ENCODE results near the gene WDR38. TPM values are rescaled to one million over a fixed set of nuclear protein-coding genes. Genes with fewer than 3 reads are reported as not detected.

WDR38 gene, protein sequence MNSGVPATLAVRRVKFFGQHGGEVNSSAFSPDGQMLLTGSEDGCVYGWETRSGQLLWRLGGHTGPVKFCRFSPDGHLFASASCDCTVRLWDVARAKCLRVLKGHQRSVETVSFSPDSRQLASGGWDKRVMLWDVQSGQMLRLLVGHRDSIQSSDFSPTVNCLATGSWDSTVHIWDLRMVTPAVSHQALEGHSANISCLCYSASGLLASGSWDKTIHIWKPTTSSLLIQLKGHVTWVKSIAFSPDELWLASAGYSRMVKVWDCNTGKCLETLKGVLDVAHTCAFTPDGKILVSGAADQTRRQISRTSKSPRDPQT
- total RNA-seq (not detected), polyA plus RNA-seq (not detected)

DNA sequence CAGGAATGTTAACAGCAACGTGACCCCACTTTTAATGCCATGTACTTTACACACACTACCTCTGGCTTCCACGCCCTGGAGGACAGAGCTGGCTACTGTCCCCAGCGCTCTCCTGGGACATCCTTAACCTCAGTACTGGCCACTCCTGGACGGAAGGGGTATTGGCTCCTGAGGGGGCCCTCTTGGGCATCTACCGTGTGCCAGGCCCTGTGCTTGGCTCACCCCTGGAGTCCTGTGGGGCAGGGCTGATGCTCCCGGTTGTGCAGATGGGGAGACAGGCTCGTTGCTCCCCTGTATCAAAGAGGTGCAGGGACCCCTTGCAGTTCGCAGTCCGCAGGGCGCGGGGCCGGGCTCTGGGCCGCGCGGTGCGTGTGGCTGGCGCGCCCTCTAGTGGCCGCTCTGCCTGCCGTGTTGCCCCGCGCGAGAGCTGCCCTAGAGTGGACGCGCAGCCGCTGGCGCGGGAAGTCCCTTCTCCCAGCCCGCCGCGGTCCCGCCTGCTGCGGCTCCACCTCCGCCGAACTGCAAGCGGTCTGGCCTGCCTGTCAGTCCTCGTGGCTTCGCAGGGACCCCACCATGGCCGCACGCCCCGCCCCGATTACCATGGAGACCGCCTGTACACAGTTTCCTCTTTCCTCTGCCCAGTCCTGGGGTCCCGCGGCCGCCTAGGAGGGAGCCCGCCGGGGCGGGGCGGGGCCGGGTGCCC lies at the start of gene WDR38:
WDR38 (plus strand) TSS at position 632 of the 703 bp plus-strand sequence. CDS start 72 bp downstream, outside the sequence.
- H3K9me3 ChIP-seq, result no peaks in the 10 kb centered on the region
- 1 to 2% methylated on average over 51 of the region's 51 CpGs for WGBS, 2 donors
- H3K4me3 ChIP-seq, result peak within 1 kb of the TSS; percentile 28 to 55 (median 42)
- peak within 1 kb of the TSS; percentile 55 to 69 (median 58) for H3K27ac ChIP-seq
- no peak for TF ChIP-seq EP300 (IDR thresholded peaks at IDR 0.05)
- no peak for TF ChIP-seq POLR2A (IDR thresholded peaks at IDR 0.05)
- TF ChIP-seq, protein P1, sequence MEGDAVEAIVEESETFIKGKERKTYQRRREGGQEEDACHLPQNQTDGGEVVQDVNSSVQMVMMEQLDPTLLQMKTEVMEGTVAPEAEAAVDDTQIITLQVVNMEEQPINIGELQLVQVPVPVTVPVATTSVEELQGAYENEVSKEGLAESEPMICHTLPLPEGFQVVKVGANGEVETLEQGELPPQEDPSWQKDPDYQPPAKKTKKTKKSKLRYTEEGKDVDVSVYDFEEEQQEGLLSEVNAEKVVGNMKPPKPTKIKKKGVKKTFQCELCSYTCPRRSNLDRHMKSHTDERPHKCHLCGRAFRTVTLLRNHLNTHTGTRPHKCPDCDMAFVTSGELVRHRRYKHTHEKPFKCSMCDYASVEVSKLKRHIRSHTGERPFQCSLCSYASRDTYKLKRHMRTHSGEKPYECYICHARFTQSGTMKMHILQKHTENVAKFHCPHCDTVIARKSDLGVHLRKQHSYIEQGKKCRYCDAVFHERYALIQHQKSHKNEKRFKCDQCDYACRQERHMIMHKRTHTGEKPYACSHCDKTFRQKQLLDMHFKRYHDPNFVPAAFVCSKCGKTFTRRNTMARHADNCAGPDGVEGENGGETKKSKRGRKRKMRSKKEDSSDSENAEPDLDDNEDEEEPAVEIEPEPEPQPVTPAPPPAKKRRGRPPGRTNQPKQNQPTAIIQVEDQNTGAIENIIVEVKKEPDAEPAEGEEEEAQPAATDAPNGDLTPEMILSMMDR (IDR thresholded peaks at IDR 0.05), result peak; percentile 99 to 100 (median 100)
- peak in 1 of 4 donors; percentile 2 for TF ChIP-seq POLR2AphosphoS5 (IDR thresholded peaks at IDR 0.05)
- H3K4me1 ChIP-seq, result peaks cover 0 to 27% (median 20%) of the 10 kb centered on the region in 4 donors
- peaks cover 3 to 18% (median 10%) of the 10 kb centered on the region in 4 donors for H3K36me3 ChIP-seq
- intact Hi-C loops (cut with DNase I), result loop anchor here (1.0 to 10.0 kb wide), 2 partner anchors 79 to 238 kb away; no protein-coding TSS in a partner anchor
- H3K27me3 ChIP-seq, result no peaks in the 10 kb centered on the region
- DNase-seq, result peak; percentile 85

DNA sequence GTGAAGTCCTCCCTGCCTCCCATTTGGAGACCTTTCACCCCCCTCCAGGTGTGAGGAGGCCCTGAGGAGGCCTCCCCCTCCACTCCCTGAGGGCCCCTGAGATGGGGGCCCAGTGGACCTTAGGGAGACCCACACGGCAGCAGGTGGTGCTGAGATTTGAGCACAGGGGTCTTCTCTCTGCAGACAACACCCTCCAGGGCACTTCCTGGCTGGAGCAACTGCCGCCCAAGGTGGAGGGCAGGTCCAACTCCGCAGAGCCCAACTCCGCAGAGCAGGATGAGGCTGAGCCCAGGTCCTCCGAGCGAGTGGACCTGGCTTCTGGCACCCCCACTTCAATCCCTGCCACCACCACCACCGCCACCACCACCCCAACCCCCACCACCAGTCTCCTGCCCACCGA lies 49.3 kb upstream of the WDR38 start:
- peaks cover 0 to 16% (median 5%) of the 10 kb centered on the region in 4 donors for H3K4me1 ChIP-seq
- peaks cover 0 to 20% (median 7%) of the 10 kb centered on the region in 4 donors for H3K36me3 ChIP-seq
- no peak overlapping the region for H3K27ac ChIP-seq
- H3K4me3 ChIP-seq, result no peak overlapping the region
- TF ChIP-seq POLR2A (IDR thresholded peaks at IDR 0.05) (no peak), EP300 (IDR thresholded peaks at IDR 0.05) (no peak), POLR2AphosphoS5 (IDR thresholded peaks at IDR 0.05) (no peak)
- TF ChIP-seq, protein P1 (IDR thresholded peaks at IDR 0.05), result no peak
- intact Hi-C loops (cut with DNase I), result no loop called here
- 90 to 96% methylated on average over 8 of the region's 8 CpGs for WGBS, 2 donors
- DNase-seq, result no peak
- H3K9me3 ChIP-seq, result no peaks in the 10 kb centered on the region
- no peaks in the 10 kb centered on the region for H3K27me3 ChIP-seq

DNA sequence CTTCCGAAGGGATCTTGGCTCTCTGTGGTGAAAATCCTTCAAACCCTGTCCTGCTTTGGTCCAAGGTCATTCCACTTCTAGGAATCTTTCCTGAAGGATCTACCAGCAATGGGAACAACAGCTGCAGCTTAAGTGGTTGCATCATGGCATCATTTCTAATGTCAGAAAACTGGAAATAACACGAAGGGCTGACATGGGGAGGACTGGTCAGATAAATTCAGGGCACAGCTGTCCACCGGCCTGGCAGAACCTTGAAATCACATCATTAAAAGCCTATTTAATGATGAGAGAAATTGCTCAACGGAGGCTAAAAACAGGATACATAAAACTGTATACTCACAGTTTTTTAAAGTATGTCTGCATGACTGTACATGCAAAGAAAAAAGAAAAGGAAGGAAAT lies 48.1 kb upstream of the WDR38 start:
- DNase-seq, result no peak
- Histone ChIP-seq H3K9me3 (no peaks in the 10 kb centered on the region), H3K27ac (no peak overlapping the region), H3K4me1 (peaks cover 0 to 7% (median 2%) of the 10 kb centered on the region in 4 donors), H3K36me3 (peaks cover 0 to 26% (median 7%) of the 10 kb centered on the region in 4 donors), H3K4me3 (no peak overlapping the region), H3K27me3 (no peaks in the 10 kb centered on the region)
- 75 to 83% methylated on average over 4 of the region's 4 CpGs for WGBS, 2 donors
- intact Hi-C loops (cut with DNase I), result no loop called here
- TF ChIP-seq, protein P1 (IDR thresholded peaks at IDR 0.05), result no peak
- TF ChIP-seq EP300 (IDR thresholded peaks at IDR 0.05) (no peak), POLR2A (IDR thresholded peaks at IDR 0.05) (no peak), POLR2AphosphoS5 (IDR thresholded peaks at IDR 0.05) (no peak)

DNA sequence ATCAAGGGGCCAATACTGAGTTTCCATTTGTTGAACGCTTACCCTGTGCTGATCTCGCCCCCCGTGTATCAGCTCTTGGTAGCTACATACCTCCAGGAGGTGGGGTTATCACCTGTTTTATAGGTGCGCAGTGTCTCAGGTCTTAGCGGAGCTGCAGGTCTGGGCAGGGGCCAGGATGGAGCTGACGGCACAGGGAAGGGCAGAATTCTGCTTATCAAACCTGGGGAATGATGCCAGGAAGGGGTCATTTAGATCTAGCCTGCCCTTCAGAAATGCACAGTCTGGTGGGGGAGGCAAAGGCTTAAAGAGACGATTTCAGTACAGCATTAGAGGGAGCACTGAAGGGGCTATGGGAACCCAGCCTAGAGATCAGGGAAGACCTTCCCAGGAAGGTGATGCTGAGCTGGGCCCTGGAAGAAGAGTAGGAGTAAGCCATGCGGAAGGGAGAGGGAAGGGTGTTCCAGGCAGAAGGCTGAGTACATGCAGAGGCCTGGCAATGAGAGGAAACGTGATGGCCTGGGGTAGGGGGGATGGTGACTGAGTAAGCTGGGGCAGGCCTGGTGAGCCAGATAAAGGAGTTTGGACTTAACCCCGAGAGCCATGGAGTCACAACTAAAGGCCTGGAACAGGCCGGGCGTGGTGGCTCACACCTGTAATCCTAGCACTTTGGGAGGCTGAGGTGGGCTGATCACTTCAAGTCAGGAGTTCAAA lies 44.9 kb upstream of the WDR38 start:
- H3K4me3 ChIP-seq, result no peak overlapping the region
- H3K4me1 ChIP-seq, result peaks cover 0 to 33% (median 31%) of the 10 kb centered on the region in 4 donors
- WGBS, 2 donors, result 89 to 94% methylated on average over 12 of the region's 12 CpGs
- no peak overlapping the region for H3K27ac ChIP-seq
- no peaks in the 10 kb centered on the region for H3K9me3 ChIP-seq
- TF ChIP-seq POLR2A (IDR thresholded peaks at IDR 0.05), result no peak
- DNase-seq, result no peak
- H3K36me3 ChIP-seq, result peaks cover 0 to 24% (median 2%) of the 10 kb centered on the region in 4 donors
- H3K27me3 ChIP-seq, result no peaks in the 10 kb centered on the region
- intact Hi-C loops (cut with DNase I), result no loop called here

All from sigmoid colon (tissue), 7 donors.